Measurements from ENCODE around the gene MAPRE3.
"Not testable (repeated sequence)": the region's sequence is repeated elsewhere in the genome, so short reads cannot be mapped to it uniquely, and the experiment has no call there.

The MAPRE3 gene

DNA sequence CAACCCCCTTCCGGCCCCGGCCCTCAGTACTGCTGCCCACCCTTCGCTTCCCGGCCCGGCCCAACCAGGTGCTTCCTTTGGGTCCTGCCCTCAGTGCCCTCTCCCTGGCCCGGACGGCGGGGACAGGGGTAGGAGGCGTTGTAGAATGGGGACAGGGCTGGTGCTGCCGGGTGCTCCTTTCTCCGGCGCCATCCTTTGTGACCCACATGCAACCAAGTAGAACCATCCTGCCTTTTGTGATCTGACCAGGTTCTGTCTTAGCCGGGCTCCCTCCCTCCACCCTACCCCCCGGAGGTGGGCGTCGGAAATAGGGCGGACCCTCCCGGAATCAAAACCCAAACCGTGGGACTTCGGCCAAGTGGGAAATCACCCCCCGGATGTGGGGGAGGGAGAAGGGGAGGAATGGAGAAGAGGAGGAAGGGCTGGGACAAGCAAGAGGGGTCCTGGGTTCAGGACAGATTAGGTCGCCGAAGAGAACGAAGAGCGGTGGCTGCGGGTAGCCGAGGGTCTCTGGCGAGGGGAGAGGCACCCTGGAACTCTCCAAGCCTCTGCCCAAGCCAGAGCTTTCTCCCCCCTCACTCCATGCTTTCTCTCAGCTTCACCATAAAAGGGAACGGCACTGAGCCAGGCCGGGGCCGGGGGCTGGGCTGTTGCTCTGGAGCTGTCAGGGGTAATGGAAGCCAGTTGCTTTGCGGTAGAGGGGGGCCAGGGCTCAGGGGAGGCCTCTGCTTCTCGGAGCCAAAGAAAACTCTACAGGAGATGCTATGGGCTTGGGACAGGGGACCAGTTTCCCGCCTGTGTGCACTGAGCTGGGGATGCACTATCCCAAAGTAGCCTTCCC is 101.8 kb downstream of the MAPRE3 start:
- Histone ChIP-seq H3K9me3 (ENCODE audit: insufficient read depth, low read length) (no peaks in the 10 kb centered on the region), H3K4me2 (ENCODE audit: low read length) (peak overlapping the region; percentile 94), H3K4me1 (ENCODE audit: low read length) (peaks cover 18% of the 10 kb centered on the region), H3K4me3 (ENCODE audit: low read length) (peak overlapping the region; percentile 98), H2AFZ (ENCODE audit: low read depth, low read length) (peak overlapping the region; percentile 84), H3K27me3 (ENCODE audit: low read depth, low read length) (peaks cover 8% of the 10 kb centered on the region), H3K79me2 (ENCODE audit: low read length) (peaks cover 31% of the 10 kb centered on the region), H3K27ac (ENCODE audit: low read length) (peak overlapping the region; percentile 55), H3K9ac (ENCODE audit: low read length) (peak overlapping the region; percentile 89), H3K36me3 (replicated peaks; ENCODE audit: low read depth, low read length) (peaks cover 31% of the 10 kb centered on the region), H4K20me1 (ENCODE audit: insufficient read depth, low read length) (no peaks in the 10 kb centered on the region)
- no peak for TF ChIP-seq EZH2phosphoT487 (IDR thresholded peaks at IDR 0.05; ENCODE audit: low read depth)
- TF ChIP-seq, protein P1, sequence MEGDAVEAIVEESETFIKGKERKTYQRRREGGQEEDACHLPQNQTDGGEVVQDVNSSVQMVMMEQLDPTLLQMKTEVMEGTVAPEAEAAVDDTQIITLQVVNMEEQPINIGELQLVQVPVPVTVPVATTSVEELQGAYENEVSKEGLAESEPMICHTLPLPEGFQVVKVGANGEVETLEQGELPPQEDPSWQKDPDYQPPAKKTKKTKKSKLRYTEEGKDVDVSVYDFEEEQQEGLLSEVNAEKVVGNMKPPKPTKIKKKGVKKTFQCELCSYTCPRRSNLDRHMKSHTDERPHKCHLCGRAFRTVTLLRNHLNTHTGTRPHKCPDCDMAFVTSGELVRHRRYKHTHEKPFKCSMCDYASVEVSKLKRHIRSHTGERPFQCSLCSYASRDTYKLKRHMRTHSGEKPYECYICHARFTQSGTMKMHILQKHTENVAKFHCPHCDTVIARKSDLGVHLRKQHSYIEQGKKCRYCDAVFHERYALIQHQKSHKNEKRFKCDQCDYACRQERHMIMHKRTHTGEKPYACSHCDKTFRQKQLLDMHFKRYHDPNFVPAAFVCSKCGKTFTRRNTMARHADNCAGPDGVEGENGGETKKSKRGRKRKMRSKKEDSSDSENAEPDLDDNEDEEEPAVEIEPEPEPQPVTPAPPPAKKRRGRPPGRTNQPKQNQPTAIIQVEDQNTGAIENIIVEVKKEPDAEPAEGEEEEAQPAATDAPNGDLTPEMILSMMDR (IDR thresholded peaks at IDR 0.05; ENCODE audit: low read depth, low read length): no peak

DNA sequence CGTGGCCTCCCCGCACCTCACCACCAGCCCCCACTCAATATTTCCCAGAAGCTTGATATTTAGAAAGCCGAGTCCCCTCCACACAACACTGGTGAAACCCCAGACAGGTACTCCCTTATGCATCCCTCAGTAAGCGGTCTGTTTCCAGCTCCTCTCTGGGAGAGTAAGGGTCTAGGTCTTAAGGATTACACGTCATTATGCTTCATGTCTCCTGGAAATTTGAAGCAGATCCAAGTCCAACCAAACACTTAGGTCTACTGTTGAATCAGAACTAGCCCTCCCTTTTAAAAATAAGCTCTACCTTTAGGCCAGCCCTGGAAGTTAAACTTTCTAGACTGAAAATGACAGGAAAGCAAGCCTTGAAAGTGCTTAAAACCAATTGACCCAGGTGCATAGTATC is 102.5 kb downstream of the MAPRE3 start:
- TF ChIP-seq, protein P1 (IDR thresholded peaks at IDR 0.05; ENCODE audit: low read depth, low read length): no peak
- no peak for TF ChIP-seq EZH2phosphoT487 (IDR thresholded peaks at IDR 0.05; ENCODE audit: low read depth)
- Histone ChIP-seq H3K36me3 (replicated peaks; ENCODE audit: low read depth, low read length) (peaks cover 25% of the 10 kb centered on the region), H3K27ac (ENCODE audit: low read length) (no peak overlapping the region), H3K9me3 (ENCODE audit: insufficient read depth, low read length) (no peaks in the 10 kb centered on the region), H3K4me2 (ENCODE audit: low read length) (peak overlapping the region; percentile 94), H2AFZ (ENCODE audit: low read depth, low read length) (no peak overlapping the region), H3K4me1 (ENCODE audit: low read length) (peaks cover 18% of the 10 kb centered on the region), H3K4me3 (ENCODE audit: low read length) (peak overlapping the region; percentile 98), H3K79me2 (ENCODE audit: low read length) (peaks cover 31% of the 10 kb centered on the region), H3K9ac (ENCODE audit: low read length) (peak overlapping the region; percentile 89; the same call in 1 of the 2 replicates), H4K20me1 (ENCODE audit: insufficient read depth, low read length) (no peaks in the 10 kb centered on the region), H3K27me3 (ENCODE audit: low read depth, low read length) (peaks cover 10% of the 10 kb centered on the region)

DNA sequence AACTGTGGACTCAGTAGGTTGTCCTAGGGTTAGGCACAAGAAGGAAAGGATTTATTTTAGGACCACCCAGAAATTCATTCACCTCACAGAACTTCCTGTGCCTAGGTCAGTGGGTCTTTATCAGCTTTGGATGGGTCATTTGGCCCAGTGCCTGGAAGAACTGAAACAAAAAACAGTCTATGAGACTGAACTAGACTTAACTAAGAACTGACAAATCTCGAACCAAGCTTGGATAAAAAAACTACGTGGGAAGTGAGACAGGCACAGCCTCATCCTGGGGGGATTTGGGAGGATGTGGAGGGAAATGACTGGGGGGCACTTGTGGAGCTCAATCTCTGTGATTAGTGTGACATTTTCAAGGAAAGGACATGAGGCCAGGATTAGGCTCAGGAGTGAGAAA is 103.3 kb downstream of the MAPRE3 start:
- Histone ChIP-seq H3K27ac (ENCODE audit: low read length) (no peak overlapping the region), H3K4me2 (ENCODE audit: low read length) (no peak overlapping the region), H3K4me1 (ENCODE audit: low read length) (peaks cover 18% of the 10 kb centered on the region), H3K36me3 (replicated peaks; ENCODE audit: low read depth, low read length) (peaks cover 18% of the 10 kb centered on the region), H3K9me3 (ENCODE audit: insufficient read depth, low read length) (no peaks in the 10 kb centered on the region), H3K4me3 (ENCODE audit: low read length) (no peak overlapping the region), H4K20me1 (ENCODE audit: insufficient read depth, low read length) (no peaks in the 10 kb centered on the region), H2AFZ (ENCODE audit: low read depth, low read length) (no peak overlapping the region), H3K79me2 (ENCODE audit: low read length) (peaks cover 25% of the 10 kb centered on the region), H3K9ac (ENCODE audit: low read length) (no peak overlapping the region), H3K27me3 (ENCODE audit: low read depth, low read length) (peaks cover 10% of the 10 kb centered on the region)
- TF ChIP-seq, protein P1 (IDR thresholded peaks at IDR 0.05; ENCODE audit: low read depth, low read length): no peak
- TF ChIP-seq EZH2phosphoT487 (IDR thresholded peaks at IDR 0.05; ENCODE audit: low read depth): no peak

DNA sequence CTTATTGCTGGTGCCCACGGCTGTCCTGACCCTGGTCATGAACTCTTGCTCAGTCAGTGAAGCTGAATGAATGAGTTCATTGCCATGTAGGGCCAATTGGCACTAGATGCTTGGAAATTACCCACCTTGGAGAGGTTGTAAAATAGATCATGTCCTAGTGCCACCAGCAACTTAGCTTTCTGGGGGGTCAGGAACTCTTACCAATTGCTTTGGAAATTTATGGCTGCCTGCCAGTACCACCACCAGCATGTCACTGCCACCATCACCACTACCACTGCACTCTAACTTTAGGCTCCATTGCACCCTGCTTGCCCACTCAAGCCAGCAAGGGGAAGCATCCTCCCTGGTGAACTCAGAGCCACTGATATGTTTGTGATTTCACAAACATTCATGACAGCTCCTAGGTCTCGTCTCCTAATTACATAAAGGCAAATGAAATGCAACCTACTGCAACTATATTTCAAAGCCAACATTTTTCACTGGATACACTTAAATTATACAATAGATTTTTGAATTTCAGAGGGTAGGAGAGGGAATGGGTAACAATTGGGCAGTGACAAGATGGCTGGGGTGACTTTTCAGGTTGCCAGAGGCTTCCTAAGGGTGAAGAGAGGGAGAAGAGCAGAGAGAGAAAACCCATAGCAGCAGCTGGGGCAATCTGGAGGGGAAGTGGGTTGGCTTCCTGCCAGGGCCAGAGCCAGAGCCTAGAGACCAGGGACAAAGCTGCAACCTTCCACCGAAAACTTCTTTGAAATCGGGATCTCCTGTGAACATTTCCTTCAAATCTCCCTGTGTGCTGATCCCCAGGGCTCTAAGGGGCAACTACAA is 104.5 kb downstream of the MAPRE3 start:
- Histone ChIP-seq H3K4me2 (ENCODE audit: low read length) (no peak overlapping the region), H3K79me2 (ENCODE audit: low read length) (peaks cover 15% of the 10 kb centered on the region), H4K20me1 (ENCODE audit: insufficient read depth, low read length) (no peaks in the 10 kb centered on the region), H3K36me3 (replicated peaks; ENCODE audit: low read depth, low read length) (peaks cover 6% of the 10 kb centered on the region), H3K4me3 (ENCODE audit: low read length) (no peak overlapping the region), H3K27ac (ENCODE audit: low read length) (no peak overlapping the region), H3K27me3 (ENCODE audit: low read depth, low read length) (peaks cover 10% of the 10 kb centered on the region), H3K9ac (ENCODE audit: low read length) (no peak overlapping the region), H3K9me3 (ENCODE audit: insufficient read depth, low read length) (no peaks in the 10 kb centered on the region), H3K4me1 (ENCODE audit: low read length) (peaks cover 17% of the 10 kb centered on the region), H2AFZ (ENCODE audit: low read depth, low read length) (no peak overlapping the region)
- TF ChIP-seq, protein P1 (IDR thresholded peaks at IDR 0.05; ENCODE audit: low read depth, low read length): no peak
- no peak for TF ChIP-seq EZH2phosphoT487 (IDR thresholded peaks at IDR 0.05; ENCODE audit: low read depth)

DNA sequence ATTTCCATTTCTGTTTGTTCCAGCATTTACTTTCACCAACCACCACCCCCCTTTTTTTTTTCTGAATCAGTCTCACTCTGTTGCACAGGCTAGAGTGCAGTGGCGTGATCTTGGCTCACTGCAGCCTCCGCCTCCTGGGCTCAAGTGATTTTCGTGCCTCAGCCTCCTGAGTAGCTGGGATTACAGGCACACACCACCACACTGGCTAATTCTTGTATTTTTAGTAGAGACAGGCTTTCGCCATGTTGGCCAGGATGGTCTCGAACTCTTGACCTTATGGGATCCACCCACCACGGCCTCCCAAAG is 105.1 kb downstream of the MAPRE3 start:
- H3K27ac ChIP-seq (ENCODE audit: low read length); H2AFZ ChIP-seq (ENCODE audit: low read depth, low read length); H3K36me3 ChIP-seq (replicated peaks; ENCODE audit: low read depth, low read length); H3K79me2 ChIP-seq (ENCODE audit: low read length); H4K20me1 ChIP-seq (ENCODE audit: insufficient read depth, low read length); H3K9me3 ChIP-seq (ENCODE audit: insufficient read depth, low read length); H3K4me3 ChIP-seq (ENCODE audit: low read length); H3K27me3 ChIP-seq (ENCODE audit: low read depth, low read length); H3K9ac ChIP-seq (ENCODE audit: low read length); H3K4me2 ChIP-seq (ENCODE audit: low read length): not testable (repeated sequence)
- peaks cover 11% of the 10 kb centered on the region for H3K4me1 ChIP-seq (ENCODE audit: low read length)
